NOMO-1 treated with dmso at 0.1 percent for 144 hours (cell line): ENCODE data around the gene SSNA1.

Source experiments
- DNase-seq: peaks from one replicate; lab custom pipeline; 2025; ENCODE audit not compliant: unreplicated experiment; lab: John Stamatoyannopoulos, UW

Gene SSNA1

DNA sequence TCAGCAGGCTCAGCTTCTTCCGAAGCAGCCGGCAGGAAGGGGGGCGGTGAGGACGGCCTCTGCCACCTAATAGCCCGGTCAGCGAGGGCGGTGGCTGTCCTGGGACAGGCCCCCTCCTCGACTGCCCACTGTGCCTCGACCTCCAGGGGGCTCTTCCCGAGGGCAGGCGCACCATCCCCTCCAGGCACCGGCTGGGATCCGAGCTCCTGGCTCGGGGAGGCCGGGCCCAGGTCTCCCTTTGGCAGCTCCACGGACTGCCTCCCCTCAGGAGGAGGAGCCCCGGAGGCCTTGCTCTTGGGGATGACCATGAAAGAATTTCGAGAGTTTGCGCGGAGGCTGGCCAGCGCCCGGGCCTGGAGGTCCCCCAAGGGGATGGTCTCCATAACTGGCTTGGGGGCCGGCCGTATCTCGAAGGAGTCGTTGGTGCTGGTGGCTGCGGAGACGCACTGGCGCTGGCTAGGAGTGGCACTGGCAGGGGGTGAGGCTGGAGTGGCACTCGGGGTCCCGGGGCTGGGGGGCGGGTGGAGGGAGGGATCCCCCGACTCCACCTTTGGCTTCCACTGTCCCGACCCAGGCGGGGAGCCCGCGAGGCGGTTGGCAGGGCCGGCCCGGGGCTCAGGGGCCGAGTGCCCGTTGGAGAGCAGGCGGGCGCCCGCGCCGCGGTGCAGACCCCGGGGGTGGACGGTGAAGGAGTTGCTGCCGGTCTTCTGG is 11.1 kb downstream of the SSNA1 start:
- DNase-seq, result no peak

- peak; percentile 100 for DNase-seq
These were observed 12.1 kb downstream of the SSNA1 start, which contains the start of gene TPRN for GRCh38 chr9:137200311-137201204. Gene TPRN (minus strand): TSS chr9:137200741. CDS start chr9:137200711, 30 bp downstream.

GRCh38 chr9:137201205-137201868 is 12.9 kb downstream of the SSNA1 start:
- DNase-seq, result no peak

- DNase-seq, result no peak
These were observed 14.5 kb downstream of the SSNA1 start for GRCh38 chr9:137202966-137203365.

- DNase-seq, result no peak
These were observed 16.3 kb downstream of the SSNA1 start for GRCh38 chr9:137204731-137205125.

DNA sequence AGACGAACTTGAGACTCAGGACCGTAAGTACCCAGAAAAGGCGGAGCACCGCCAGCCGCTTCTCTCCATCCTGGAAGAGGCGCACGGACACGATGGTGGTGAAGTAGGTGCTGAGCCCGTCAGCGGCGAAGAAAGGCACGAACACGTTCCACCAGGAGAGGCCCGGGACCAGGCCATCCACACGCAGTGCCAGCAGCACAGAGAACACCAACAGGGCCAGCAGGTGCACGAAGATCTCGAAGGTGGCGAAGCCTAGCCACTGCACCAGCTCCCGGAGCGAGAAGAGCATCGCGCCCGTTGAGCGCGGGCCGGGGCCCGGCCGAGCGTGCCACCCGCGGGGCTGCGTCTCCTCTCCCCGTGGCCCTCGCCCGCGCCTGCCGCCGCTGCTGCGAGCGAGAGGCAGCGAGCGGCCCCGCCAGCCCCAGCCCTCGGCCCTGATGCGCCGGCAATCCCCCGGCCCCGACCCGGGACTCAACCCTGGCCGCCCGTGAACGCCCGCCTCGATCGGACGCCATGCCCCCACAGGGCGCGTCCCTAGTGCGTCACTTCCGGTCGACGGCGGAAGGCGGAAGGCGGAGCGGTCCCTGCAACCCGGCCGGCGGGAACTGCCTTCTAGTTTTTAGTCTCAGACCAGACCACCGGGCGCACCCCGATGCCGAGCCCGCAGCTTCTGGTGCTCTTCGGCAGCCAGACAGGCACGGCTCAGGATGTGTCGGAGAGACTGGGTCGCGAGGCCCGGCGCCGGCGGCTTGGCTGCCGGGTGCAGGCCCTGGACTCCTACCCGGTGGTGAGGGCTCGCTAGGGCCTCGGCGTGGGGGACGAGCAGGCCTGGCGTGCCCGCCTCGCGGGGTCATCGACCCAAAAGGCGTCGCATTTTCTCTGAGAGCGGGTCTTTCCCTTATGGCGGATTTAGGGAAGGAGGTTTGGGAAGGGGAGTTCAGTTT is 16.9 kb downstream of the SSNA1 start, which contains the start of the genes NDOR1 and TMEM203:
Gene NDOR1 (plus strand): TSS at position 575 of the 944 bp plus-strand sequence. CDS start 78 bp downstream, at position 653.
Gene TMEM203 (minus strand): TSS at position 523 of the 944 bp plus-strand sequence. CDS start 234 bp downstream, at position 289.
- DNase-seq, result peak; percentile 88

DNA sequence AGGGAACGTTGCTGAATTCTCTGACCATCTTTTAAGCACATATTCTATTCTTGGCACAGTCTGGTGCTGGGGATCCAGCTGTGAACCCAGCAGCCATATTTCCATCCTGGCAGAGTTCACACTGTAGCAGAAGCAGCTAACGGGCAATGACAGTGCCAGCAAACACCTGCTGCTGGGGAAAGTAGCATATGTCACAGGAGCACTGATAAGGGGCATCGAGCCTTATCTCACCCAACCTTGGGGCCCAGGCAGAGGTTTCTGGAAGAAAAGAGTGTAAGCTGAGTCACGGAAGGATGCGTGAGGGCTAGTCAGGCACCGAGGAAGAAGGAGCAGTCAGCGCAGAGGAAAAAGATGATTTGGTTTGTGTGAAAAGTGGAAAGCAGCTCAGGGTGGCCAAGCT is 18.1 kb downstream of the SSNA1 start:
- DNase-seq, result no peak

GRCh38 chr9:137211532-137211931 is 23.1 kb downstream of the SSNA1 start:
- no peak for DNase-seq

GRCh38 chr9:137212520-137212919 is 24.0 kb downstream of the SSNA1 start:
- no peak for DNase-seq

GRCh38 chr9:137213160-137214060 is 24.9 kb downstream of the SSNA1 start:
- DNase-seq, result no peak

DNA sequence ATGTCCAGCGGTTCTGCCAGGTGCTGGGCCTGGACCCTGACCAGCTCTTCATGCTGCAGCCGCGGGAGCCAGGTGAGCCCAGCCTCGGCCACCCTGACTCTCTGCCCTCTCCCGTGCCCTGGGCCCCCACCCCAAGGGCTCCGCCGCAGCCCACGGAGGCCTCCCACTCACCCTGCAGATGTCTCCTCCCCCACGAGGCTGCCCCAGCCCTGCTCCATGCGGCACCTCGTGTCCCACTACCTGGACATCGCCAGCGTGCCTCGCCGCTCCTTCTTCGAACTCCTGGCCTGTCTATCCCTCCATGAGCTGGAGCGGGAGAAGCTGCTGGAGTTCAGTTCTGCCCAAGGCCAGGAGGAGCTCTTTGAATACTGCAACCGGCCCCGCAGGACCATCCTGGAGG is 26.1 kb downstream of the SSNA1 start:
- DNase-seq, result no peak

GRCh38 chr9:137215196-137215986 is 26.9 kb downstream of the SSNA1 start:
- no peak for DNase-seq

GRCh38 chr9:137216188-137216965 is 27.9 kb downstream of the SSNA1 start:
- DNase-seq, result no peak

GRCh38 chr9:137217276-137218211 is 29.1 kb downstream of the SSNA1 start:
- DNase-seq, result no peak

GRCh38 chr9:137218212-137218753 is 29.8 kb downstream of the SSNA1 start:
- DNase-seq, result no peak

GRCh38 chr9:137218754-137219271 is 30.3 kb downstream of the SSNA1 start:
- no peak for DNase-seq
